GM19397 (cell line): ENCODE measurements around the gene THSD4.

Experiments used
- ATAC-seq: cut with Tn5 transposase; IDR thresholded peaks from one replicate; pipeline ENCODE4 v1.9.1; 2021; ENCODE audit warnings: mild to moderate bottlenecking, moderate library complexity; ENCODE audit not compliant: unreplicated experiment

Gene THSD4

GRCh38 chr15:71564217-71564616 is 448.9 kb downstream of the THSD4 start:
- no peak for ATAC-seq

GRCh38 chr15:71565006-71565405 is 449.7 kb downstream of the THSD4 start:
- ATAC-seq = no peak

- ATAC-seq = no peak
Measured at GRCh38 chr15:71565631-71566160, 450.4 kb downstream of the THSD4 start.

- no peak for ATAC-seq
Measured at GRCh38 chr15:71566226-71566625, 451.0 kb downstream of the THSD4 start.

- no peak for ATAC-seq
Measured at GRCh38 chr15:71567173-71567572, 451.9 kb downstream of the THSD4 start.

- no peak for ATAC-seq
Measured at GRCh38 chr15:71568227-71568626, 453.0 kb downstream of the THSD4 start.

GRCh38 chr15:71570736-71571135 is 455.5 kb downstream of the THSD4 start:
- ATAC-seq = no peak

GRCh38 chr15:71571641-71572040 is 456.4 kb downstream of the THSD4 start:
- no peak for ATAC-seq

GRCh38 chr15:71572452-71573053 is 457.3 kb downstream of the THSD4 start:
- no peak for ATAC-seq

GRCh38 chr15:71573599-71573998 is 458.3 kb downstream of the THSD4 start:
- no peak for ATAC-seq

- ATAC-seq = no peak
Measured at GRCh38 chr15:71575474-71576045, 460.3 kb downstream of the THSD4 start.

GRCh38 chr15:71577071-71577470 is 461.8 kb downstream of the THSD4 start:
- no peak for ATAC-seq

- no peak for ATAC-seq
Measured at GRCh38 chr15:71581398-71581930, 466.2 kb downstream of the THSD4 start.

- ATAC-seq = no peak
Measured at GRCh38 chr15:71585159-71585558, 469.9 kb downstream of the THSD4 start.

- ATAC-seq = no peak
Measured at GRCh38 chr15:71586463-71586862, 471.2 kb downstream of the THSD4 start.

- no peak for ATAC-seq
Measured at GRCh38 chr15:71588746-71589145, 473.5 kb downstream of the THSD4 start.

- ATAC-seq = no peak
Measured at GRCh38 chr15:71591057-71591456, 475.8 kb downstream of the THSD4 start.

GRCh38 chr15:71592203-71592602 is 476.9 kb downstream of the THSD4 start:
- no peak for ATAC-seq

- ATAC-seq = no peak
Measured at GRCh38 chr15:71595846-71596553, 480.7 kb downstream of the THSD4 start.

- no peak for ATAC-seq
Measured at GRCh38 chr15:71596672-71597071, 481.4 kb downstream of the THSD4 start.

- ATAC-seq = no peak
Measured at GRCh38 chr15:71597126-71597525, 481.9 kb downstream of the THSD4 start.

GRCh38 chr15:71597637-71598036 is 482.4 kb downstream of the THSD4 start:
- no peak for ATAC-seq
